Islet of Langerhans (tissue), 1 donor: ENCODE measurements around the gene PYGL.
"Not testable (repeated sequence)": the region's sequence is repeated elsewhere in the genome, so short reads cannot be mapped to it uniquely, and the experiment has no call there.

ENCODE experiments used
- FAIRE-seq: peaks from one replicate; lab custom pipeline; 2011; peaks lifted over from hg19 to GRCh38; lab: Jason Lieb, UNC

Gene PYGL

DNA sequence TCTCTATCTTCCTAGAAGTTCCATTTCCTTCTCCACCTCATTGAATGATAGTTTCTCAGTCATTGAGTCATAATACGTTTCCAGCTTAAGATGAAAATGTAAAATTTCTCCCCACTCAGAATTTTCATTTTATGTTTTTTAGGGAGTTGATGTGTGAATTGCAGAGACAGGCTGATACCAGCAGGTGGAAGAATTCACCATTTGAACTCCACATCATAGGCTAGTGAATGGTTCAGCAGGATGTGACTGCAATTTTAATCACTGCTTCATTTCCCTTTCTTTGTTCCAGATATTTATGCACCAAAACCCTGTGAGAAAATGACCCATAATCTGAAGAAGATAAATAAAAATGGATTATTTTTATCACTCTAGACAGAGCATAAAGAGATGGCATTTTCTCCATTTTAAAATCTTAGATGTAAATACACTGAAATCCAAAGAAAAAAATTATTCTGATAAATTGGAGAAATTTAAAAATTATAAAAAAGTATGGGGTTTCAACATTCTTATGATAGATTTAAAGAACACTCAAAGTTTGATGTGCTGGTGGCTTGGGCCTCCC, 10.6 kb upstream of the PYGL start:
- FAIRE-seq, result peak; percentile 65

DNA sequence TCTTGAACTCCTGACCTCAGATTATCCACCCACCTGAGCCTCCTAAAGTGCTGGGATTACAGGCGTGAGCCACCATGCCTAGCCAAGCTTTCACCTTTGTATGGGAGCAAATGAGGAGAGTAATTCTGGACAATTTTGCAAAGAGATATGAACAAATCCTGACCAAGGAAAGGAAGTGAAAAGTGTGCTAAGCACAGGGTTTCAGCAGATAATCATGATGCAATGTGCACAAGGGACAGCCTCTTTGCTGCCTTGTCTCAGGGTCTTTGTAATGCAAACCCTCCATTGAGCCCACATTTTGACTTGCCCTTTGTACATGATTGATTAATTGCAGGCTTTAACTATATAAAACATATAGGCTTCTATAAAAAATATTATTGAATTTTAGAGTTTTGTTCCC, 9.2 kb upstream of the PYGL start:
- FAIRE-seq, result no peak

DNA sequence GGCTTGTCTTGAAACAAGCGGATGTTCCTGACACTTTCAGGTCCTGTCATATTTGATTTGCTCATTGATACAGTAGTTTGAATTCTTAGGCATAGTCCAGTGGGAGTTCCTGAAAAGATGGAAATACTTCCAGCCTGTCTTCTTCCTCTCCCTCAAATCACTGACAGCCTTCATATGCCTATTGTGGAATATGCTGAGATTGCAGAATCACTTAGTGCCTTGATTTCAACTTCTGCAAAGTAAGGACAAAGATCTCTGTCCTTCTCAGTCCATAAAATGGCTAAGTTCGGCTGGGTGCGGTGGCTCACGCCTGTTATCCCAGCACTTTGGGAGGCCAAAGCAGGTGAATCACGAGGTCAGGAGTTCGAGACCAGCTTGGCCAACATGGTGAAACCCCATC, 6.7 kb upstream of the PYGL start:
- no peak for FAIRE-seq

DNA sequence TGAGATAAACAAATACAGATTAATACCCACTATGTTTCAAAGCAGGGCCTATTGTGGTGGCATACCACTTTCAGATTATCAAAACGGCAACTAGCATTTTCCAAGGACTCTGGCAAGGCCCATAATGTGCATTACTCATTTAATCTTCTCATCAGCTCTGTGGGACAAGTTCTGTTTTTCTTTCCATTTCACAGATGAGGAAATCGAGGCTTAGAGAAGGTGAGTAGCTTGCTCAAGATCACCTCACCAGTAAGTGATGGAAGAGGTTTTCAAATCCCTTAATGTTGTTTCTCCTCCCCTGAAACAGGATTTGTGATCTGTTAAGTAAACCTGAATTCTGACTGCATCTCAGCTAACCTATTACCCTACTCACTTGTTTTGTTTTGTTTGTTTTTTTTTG, 3.9 kb upstream of the PYGL start:
- FAIRE-seq, result no peak

DNA sequence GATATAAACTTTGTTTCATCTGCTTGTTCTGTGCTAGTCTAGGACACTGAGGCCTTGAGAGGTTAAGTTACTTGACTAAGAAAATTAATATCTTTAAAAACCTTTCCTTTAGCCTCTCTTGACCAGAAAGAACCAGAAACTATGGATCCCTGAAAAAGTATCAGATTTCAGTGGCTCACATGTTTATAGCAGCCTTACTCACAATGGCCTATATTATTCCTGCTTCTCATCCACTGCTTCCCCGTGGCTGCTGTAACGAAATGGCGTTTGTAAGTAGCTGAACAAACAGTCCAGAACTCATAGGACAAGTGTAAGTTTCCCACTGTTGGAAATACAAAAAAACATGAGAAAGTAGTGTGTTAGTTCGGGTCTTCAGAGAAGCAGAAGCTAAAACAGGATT, 3.2 kb upstream of the PYGL start:
- no peak for FAIRE-seq

DNA sequence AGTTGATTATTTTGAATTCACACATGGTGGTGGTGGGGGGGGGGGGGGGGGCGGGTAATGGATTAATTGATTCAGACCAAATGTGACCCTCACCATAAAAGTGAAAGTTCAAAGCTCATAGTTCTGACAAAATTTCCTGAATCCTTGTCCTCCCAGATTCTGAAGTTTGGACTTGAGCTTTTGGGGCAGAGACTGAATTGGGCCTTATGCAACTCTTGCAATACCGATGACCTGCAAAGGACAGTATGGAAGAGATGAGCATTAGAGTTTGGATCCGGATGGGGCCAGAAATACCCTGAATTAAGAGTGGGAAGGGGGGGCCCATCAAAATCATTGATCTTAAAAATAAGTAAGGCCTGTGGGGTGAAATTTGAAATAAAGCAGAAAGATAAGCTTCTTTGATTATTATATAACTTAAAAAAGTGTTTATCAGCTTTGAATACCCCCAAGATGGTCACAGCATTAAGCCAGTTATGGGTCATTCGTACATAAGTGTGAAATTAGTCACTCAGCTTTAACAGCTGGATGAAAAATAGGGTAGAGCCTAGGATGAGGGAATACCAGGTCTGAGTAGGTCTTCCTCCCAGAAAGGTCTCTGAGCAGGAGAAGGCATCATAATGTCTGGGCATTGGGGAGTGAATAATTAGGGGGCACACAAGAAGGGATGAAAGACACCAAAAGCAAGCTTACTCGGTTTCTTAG, 2.1 kb upstream of the PYGL start:
- no peak for FAIRE-seq

DNA sequence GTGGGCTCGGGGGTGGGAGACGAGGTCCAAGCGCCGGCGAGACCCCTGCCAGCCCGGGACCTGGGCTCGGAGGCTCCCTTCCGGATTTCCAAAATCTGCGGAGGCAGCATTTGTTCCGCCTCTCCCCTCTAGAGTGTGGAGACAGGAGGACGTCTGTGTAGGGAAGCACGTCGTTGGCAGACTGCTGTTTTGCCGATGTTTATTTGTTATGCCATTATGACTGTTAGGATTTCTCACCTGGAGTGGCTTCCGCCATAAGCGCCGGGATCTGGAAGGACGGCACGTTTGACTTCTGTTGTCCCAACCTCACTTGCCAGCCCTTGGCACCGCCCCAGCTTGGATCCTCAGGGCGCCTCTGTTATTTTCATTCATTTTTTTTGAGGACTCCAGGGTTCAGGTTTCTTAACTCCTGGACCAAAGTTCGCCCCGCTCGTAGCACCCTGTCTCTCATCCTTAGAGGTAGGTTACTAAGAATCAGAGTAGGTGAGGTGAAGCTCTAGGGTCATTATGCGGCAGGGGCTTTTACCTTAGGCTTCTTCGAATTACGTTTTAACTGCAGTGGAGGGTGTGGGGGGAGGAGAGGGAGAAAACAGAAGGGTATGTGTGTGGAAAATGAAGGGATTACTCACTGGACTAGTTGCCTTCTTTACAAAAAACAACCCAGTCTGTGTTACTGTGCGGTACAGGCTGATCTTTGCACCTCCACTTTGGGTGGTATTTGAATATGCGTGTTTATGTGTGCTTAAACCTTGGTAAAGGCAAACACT, 547 bp upstream of the PYGL start:
- no peak for FAIRE-seq

DNA sequence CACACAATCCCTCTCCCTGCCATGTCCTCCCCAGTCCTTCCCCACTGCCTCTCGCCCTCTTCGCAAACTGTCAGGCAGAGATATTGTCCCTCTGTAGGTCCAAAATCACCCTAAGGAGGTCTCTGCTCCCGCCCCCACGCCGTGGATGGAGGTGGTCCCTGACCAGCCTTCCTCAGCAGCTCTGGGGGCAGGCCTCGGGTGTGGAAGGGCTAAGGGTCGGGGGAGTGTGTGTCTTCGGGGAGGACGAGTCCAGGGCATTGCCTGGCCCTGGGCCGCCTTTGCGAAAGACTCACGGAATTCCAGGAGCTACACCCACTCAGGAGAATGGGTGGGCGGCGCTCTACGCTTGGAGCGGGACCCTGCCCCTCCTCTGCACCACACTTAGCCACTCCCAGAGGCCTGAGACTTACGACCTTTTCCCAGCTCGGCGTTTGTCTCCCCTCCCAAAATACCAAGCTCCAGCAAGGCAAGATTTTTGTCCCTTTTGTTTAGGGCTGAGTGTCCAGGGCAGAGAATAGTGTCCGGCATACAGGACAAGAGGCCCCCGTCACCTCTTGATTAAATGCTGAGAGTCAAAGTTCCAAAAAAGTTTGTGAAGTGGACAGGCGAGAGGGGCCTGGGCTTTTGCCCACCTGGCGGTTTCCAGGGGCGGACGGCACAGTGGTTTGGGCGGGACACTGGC, 881 bp downstream of the PYGL start:
- FAIRE-seq, result no peak

DNA sequence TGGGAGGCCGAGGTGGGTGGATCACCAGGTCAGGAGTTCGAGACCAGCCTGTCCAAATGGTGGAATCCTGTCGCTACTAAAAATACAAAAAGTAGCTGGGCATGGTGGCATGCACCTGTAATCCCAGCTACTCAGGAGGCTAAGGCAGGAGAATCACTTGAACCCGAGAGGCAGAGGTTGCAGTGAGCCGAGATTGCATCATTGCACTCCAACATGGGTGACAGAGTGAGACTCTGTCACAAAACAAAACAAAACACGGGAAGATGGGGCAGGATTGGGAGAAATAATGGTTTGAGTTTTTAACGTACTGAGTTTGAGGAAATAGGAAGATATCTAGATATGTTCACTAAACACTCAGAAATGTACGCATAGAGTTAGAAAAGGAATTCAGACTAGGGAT, 2.6 kb downstream of the PYGL start:
- FAIRE-seq, result not testable (repeated sequence)

DNA sequence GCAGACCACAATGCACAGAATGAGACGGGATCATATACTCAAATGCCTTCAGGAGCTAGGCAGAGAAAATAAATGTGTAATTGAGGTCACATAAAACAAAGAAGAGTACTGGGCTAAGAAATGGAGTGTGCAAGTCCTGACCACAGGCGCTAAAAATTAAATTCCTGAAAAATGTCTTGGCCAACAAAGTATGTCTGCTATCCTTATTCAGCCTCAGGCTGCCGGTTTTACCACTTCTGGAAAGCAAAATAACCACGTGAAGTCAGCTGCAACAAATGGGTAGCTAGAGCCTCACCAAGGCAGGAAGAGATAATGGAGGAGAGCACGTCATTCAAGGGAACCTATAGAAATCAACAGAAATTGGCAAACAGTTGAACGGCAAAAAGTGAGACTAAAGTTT, 3.1 kb downstream of the PYGL start:
- FAIRE-seq, result no peak

DNA sequence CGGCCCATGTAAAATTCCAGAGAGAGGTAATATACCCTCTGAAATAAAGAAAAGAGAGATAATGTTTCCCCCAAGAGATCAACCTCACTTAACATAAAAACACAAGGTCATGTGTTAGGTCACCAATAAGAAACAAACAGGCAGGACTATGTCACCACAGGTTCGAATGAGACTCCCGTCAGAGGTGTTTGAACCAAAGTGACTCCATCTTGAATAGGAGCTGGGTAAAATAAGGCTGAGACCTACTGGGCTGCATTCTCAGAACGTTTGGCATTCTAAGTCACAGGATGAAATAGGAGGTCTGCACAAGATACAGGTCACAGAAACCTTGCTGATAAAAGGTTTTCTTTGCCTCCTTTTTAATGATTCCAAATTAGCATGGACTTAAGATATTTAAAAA, 6.5 kb downstream of the PYGL start:
- no peak for FAIRE-seq

DNA sequence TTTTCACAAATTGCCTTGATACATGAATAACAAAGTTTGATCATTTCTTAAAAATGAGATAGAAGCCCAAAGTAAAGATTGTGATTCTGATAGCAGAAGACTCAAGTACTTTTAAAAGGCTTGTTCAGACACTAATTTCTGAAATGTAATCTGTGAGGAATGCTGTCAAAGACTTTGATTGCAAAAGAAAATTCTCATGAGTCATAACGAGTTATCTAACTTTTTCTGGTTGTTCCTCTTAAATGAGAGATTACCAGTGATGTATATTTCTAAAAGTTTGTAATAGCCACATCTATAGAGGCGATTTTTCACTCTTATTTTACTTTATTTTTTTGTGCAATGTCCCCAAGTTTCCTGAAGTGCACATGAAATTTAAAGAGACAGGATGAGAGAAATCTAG, 7.0 kb downstream of the PYGL start:
- FAIRE-seq, result no peak

DNA sequence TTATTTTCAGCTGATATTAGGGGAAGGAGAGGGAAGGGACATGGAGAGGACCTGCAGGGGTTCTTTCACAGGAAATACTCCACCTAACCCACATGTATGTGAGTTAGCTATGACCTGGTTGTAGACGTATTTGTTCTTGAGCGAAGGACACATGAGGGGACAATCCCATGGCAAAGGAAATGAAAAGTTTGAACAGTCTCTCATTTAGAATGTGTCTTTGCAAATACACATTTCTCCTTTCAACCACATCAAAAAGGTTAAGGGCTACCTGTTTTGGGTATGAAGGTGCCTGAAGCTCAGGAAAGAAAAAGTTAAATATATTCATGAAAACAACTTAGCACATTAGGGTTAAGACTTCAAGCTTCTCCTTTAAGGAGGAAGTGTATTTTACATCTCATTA, 7.4 kb downstream of the PYGL start:
- no peak for FAIRE-seq

DNA sequence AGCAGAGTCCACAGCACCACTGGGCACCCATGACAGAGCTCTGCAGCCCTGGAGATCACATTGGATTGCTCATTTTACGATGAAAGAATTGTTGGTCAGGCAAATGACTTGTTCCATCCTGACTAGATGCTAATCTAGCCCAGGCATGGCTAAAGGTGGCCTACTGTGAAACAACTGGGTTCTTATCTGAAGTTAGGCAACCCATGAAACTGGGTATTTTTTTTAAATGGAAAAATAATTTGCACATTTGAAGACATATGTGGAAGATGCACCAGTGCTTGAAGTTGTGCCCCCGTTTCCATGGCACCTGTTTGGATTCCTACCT, 8.3 kb downstream of the PYGL start:
- FAIRE-seq, result no peak

DNA sequence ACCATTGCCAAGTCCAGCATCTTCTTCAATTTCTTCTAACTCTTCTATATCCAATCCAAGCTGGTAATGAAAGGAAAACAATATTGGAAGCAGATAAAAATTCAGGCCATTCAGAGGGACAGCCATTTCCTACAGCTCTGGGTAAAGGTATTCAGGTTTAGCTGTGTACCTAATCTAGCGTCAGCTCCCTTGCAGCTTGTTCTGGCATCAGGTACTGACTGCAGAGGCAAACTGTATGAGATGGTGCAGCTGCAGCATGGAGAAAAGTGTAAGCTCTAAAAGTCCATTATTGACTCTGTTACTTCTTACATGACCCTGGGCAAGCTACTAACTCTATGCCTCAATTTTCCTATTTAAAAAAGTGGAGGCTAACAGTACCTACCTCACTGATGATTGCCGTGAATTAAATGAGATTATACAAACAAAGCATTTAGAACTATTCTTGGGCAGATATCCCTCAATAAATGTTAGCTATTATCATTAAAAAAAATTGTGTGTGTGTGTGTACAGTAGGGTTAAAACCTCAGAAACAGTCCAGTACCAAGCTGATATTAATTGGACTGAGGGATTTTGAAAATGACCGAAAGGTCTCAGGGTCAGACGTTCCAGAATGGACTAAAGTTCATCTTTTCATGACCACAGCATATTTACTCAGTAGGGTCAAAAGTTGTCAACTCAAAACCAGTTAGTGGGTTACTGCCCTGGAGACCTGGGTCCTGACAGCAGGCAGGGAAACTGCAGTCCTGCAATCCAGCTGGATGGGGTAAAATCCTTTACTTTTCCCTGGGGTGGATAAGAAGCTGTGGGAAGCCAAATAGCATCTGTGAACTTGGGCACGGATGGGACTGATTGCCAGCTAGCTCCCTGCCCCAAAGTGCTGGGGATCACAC, 8.9 kb downstream of the PYGL start:
- no peak for FAIRE-seq

DNA sequence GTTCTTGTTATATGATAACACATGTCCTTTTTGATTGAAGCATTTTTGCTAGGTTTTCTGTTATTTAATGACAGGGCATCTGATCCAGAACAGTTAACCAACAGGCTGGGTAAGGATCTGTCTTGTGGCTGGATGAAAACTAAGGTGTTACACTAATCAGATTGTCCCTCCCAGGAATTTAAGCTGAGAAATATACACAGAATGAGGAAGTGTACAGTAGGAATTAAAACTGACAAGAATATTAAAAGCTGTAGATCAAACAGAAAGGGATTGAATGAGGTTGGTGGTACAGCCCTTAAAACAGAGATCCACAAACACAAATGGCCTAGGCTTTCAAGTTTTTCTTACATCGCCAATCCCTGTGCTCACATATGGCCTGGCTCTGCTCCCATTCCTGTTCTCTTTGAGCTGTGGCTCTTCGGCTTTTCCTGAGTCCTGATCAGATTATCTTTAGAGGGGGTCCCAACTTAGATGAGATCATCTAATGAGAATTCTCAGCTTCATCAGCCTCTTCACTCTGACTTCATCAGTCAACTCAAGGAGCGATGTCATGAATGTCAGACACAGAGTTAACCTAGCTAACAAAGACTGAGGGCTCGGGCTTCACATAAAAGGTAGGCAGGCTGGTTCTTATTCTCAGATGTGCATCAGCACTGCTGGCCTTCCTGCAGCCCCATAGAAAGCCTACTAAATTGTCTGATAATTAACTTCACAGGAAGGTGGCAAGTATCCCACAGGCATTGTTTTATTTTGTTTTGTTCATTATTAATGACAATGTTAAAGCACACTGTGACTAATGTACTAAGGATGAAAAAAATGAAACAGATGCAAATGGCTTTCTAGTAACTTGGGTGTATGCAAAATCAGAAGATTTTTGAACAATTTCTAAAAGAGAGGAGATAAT, 11.4 kb downstream of the PYGL start:
- no peak for FAIRE-seq

DNA sequence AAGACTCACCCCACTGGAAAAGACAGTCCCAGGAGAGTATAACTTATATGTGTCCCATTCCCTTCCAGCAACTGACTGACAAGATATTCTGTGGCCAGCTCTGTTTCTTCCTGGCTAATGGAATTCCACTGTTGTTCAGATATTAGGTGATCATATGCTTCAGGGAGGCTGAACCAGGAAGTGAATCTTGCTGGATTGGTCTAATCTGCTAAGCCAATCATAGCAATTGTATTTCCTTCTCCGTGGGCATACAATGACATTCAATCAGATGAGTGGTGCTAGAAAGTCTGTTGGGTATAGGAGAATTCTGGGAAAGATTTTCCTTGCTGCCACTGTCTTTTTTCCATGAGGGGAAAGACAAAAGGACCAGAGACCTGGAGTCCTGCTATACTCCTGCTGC, 12.1 kb downstream of the PYGL start:
- FAIRE-seq, result no peak

DNA sequence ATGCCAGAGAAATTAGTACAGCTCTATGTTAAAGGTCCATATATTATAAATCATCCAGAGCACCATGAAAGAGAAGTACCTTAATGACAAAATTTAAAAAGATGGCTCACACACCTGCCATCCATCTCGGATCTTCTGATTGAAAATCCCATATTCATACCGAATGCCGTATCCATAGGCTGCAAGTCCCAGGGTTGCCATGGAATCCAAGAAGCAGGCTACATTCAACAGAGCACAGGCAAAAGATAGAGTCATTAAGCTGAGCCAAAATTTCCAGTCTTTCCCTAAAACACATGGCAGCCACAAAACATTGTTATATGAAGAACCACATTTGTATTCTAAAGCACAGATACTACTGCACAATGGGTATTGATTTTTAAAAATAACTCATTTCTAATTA, 12.7 kb downstream of the PYGL start:
- no peak for FAIRE-seq

DNA sequence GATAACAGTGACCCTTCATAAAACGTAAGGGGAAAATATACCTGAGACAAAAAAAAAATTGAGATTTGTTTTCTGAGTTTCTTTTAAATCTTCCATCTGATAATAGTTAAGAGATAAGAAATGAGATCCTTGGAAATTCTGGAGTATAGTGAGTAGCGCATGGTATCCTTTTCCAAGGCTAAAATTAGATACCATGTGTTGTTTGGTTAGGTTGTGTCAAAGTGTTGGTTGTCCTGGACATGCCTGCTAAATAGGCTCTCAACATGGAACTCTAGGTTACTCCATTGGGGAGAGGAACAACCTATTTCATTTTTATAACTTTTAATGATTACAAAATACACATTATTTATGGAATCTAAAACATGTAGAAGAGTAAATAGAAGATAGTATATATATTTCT, 14.8 kb downstream of the PYGL start:
- FAIRE-seq, result no peak

DNA sequence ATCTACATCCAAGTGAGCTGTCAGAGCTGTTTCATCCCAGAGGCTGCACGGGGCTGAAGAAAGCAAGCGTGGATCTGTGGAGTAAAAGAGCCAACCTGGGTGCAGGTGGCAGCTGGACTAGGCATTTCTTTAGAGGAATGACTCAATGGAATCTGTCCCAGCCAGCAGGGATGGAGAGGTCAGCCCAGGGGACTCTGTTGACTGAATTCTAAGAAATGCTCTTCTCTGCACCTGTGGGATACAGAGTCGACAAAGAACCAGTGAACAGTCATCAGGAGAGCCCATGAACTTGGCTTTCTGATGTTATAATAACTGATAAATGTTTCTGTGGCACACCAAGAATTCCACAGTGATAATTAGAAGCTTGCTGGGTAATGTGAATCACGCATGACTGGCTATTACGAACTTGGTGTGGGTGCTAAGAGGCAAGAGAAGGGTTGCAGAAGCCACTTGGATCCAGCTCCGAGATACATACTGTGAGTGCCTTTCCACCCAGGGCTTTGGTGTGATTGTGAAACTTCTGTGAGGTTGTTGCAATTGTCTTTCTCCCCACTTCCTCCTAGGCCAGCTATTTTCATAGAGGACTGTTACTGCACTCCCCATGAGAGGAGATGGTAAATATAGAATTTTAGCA, 16.2 kb downstream of the PYGL start:
- no peak for FAIRE-seq

DNA sequence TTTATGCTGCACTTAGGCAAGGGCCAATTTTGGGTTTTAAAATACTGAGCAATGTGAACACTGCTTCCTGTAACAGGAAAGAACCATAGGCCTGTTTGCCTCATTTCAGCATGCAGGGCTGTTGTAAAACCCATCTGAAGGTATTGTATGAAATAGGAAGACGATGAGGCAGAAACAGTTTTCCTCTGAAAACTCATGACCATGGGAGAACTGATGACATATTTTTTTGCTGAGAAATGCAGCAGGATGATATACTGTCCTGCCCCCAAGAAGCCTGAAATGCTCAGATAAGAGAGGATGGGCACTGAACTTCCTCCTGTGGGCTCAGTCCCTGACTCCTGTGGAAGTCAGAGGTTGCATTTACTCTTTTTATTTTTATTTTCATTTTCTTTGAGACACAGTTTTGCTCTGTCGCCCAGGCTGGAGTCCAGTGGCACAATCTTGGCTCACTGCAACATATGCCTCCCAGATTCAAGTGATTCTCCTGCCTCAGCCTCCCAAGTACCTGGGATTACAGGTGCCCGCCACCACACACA, 17.4 kb downstream of the PYGL start:
- FAIRE-seq, result no peak
